Caco-2 (cell line): ENCODE measurements around the gene SNX32. TPM values are rescaled to one million over a fixed set of nuclear protein-coding genes. Genes with fewer than 3 reads are reported as not detected.

Experiments
- BruUV-seq: library from RNA; stranded (reverse); fragments of 400-500 nt; replicated peaks from 2 replicates; lab custom pipeline; 2021; lab: Mats Ljungman, UMichigan
- CTCF ChIA-PET: fragments of 300-600 bp; sonication (Branson Sonifier 250); formaldehyde crosslinking; loops from one replicate; lab custom pipeline; 2022; ENCODE audit warnings: antibody characterized with exemption; lab: Charles Lee
- POLR2A ChIA-PET: fragments of 300-600 bp; sonication (Branson Sonifier 250); formaldehyde crosslinking; loops from one replicate; lab custom pipeline; 2022; ENCODE audit warnings: antibody characterized with exemption; lab: Charles Lee
- DNase-seq, 2 experiments: peaks; one replicate each; pipeline versions ENCODE4 v3.0.0 to v3.0.0-alpha.2; 2020 to 2022
- H3K27me3 ChIP-seq: replicated peaks from 2 replicates; pipeline ENCODE4 v1.6.0; 2011; ENCODE audit warnings: low read length; ENCODE audit not compliant: control insufficient read depth, insufficient read depth
- H3K36me3 ChIP-seq: 2 replicates; pipeline ENCODE4 v1.5.1; 2011; ENCODE audit warnings: low read length; ENCODE audit not compliant: control insufficient read depth, insufficient read depth
- H3K4me1 ChIP-seq: fragments of 250-450 bp; sonication (Bioruptor Pico); 2 replicates; pipeline ENCODE4 v1.5.1; 2020; ENCODE audit warnings: mild to moderate bottlenecking
- H3K4me3 ChIP-seq: 2 replicates; pipeline ENCODE4 v1.5.1; 2011; ENCODE audit warnings: low read depth, mild to moderate bottlenecking, control low read depth, low read length
- H3K9me3 ChIP-seq: fragments of 250-450 bp; sonication (Bioruptor Pico); 2 replicates; pipeline ENCODE4 v1.5.1; 2020; ENCODE audit warnings: mild to moderate bottlenecking, moderate library complexity
- H3K27ac Mint-ChIP-seq: one replicate; pipeline ENCODE4 v1.8.0; 2022; ENCODE audit warnings: mixed read lengths; ENCODE audit not compliant: unreplicated experiment
- H3K27me3 Mint-ChIP-seq: one replicate; pipeline ENCODE4 v1.8.0; 2022; ENCODE audit warnings: mixed read lengths; ENCODE audit not compliant: insufficient read depth, unreplicated experiment
- H3K36me3 Mint-ChIP-seq: one replicate; pipeline ENCODE4 v1.8.0; 2022; ENCODE audit warnings: mild to moderate bottlenecking, mixed read lengths; ENCODE audit not compliant: insufficient read depth, unreplicated experiment
- H3K4me1 Mint-ChIP-seq: one replicate; pipeline ENCODE4 v1.8.0; 2022; ENCODE audit warnings: low read depth, mixed read lengths; ENCODE audit not compliant: unreplicated experiment
- H3K4me3 Mint-ChIP-seq: one replicate; pipeline ENCODE4 v1.8.0; 2022; ENCODE audit warnings: mild to moderate bottlenecking, moderate library complexity, mixed read lengths; ENCODE audit not compliant: unreplicated experiment
- H3K9me3 Mint-ChIP-seq: one replicate; pipeline ENCODE4 v1.8.0; 2022; ENCODE audit warnings: mixed read lengths; ENCODE audit not compliant: unreplicated experiment
- intact Hi-C: fragments of 100-400 bp; cut with micrococcal nuclease; formaldehyde crosslinking; loops from one replicate; pipeline ENCODE4 v1.10.0; 2022; ENCODE audit not compliant: unreplicated experiment
- total RNA-seq: library from RNA; stranded (reverse); gene quantifications from 2 replicates; pipeline ENCODE4 v1.2.3, GENCODE V29; 2022
- TF ChIP-seq, protein P1 (sequence below), 2 experiments: fragments of 200-600 bp in 1 of 2; IDR thresholded peaks; 1 replicate in 1 of 2; 2 replicates in 1 of 2; pipeline versions ENCODE4 v1.5.1 to v1.8.0; 2011 to 2022; ENCODE audit warnings: antibody characterized with exemption in 1 of 2, control low read depth in 1 of 2, inconsistent platforms in 1 of 2, low read depth in 1 of 2, low read length in 1 of 2, mild to moderate bottlenecking in 1 of 2, moderate library complexity in 1 of 2; ENCODE audit not compliant: insufficient read depth in 1 of 2, severe bottlenecking in 1 of 2, unreplicated experiment in 1 of 2

SNX32 gene
- total RNA-seq, 1 experiment from 2014 or later: not detected

DNA sequence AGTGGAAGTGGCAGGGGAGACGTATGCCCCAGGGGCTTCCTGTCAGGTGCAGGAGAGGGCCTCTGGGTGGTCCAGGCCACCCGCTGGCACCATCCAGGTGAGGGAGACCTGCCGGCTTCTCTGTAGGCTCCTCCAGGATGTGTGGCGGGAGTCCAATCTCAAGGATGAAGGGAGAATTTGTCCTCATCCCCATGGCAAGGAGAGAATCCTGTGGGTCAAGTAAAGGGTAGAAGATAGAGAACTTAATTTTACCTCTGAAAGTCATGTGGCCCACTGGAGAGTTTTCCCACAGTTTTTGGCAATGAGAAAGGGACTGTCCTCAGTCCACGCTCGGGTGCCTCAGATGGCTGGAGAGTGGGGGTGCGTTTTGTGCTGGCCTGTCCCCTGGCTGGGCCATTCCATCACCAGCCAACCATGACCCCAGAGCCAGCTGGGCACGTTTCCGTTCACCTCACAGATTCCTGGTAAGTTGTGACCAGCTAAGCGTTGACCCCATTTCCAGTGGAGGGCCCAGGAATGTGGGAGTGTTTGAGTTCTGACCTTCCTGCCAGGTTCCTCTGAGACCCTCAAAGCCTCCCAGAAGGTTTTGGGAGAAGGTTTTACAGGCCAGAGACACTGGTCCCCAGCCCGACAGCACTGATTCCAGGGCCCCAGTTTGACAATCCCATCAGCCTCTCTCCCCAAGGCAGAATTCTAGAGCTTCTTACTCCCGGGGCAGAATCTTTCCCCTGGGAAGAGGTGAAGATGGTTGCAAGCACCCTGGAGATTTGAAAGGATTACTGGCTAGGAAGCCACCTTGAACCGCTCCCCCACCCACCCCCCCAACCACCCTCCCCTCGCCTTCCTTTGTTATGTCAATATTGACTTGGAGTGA, 44.3 kb upstream of the SNX32 start:
- Mint-ChIP-seq H3K27ac (no peak overlapping the region), H3K27me3 (no peaks in the 10 kb centered on the region), H3K9me3 (no peaks in the 10 kb centered on the region), H3K4me3 (peak overlapping the region; percentile 76), H3K36me3 (peaks cover 37% of the 10 kb centered on the region), H3K4me1 (peaks cover 14% of the 10 kb centered on the region)
- DNase-seq: no peak
- CTCF ChIA-PET: interaction anchor here (0.6 to 2.4 kb wide), 5 partner anchors 28 to 78 kb away, joined by 3 to 11 read pairs (median 6); partner anchors contain the start of genes KAT5 and MUS81
- H3K4me3 ChIP-seq: no peak overlapping the region; the same call in 1 of the 2 replicates
- POLR2A ChIA-PET: interaction anchor here (0.7 to 1.0 kb wide), 3 partner anchors 22 to 28 kb away, joined by 3 to 5 read pairs (median 5); no protein-coding TSS in a partner anchor
- intact Hi-C loops: no loop called here
- H3K36me3 ChIP-seq: peaks cover 3% of the 10 kb centered on the region
- no peaks in the 10 kb centered on the region for H3K27me3 ChIP-seq
- TF ChIP-seq, protein P1, sequence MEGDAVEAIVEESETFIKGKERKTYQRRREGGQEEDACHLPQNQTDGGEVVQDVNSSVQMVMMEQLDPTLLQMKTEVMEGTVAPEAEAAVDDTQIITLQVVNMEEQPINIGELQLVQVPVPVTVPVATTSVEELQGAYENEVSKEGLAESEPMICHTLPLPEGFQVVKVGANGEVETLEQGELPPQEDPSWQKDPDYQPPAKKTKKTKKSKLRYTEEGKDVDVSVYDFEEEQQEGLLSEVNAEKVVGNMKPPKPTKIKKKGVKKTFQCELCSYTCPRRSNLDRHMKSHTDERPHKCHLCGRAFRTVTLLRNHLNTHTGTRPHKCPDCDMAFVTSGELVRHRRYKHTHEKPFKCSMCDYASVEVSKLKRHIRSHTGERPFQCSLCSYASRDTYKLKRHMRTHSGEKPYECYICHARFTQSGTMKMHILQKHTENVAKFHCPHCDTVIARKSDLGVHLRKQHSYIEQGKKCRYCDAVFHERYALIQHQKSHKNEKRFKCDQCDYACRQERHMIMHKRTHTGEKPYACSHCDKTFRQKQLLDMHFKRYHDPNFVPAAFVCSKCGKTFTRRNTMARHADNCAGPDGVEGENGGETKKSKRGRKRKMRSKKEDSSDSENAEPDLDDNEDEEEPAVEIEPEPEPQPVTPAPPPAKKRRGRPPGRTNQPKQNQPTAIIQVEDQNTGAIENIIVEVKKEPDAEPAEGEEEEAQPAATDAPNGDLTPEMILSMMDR (IDR thresholded peaks at IDR 0.05; ENCODE audit: insufficient read depth in 1 of 2, low read depth in 1 of 2, low read length in 1 of 2, severe bottlenecking in 1 of 2, unreplicated experiment in 1 of 2): no peak
- BruUV-seq: TSS peak; percentile 34
- peaks cover 36% of the 10 kb centered on the region for H3K4me1 ChIP-seq
- H3K9me3 ChIP-seq: no peaks in the 10 kb centered on the region

DNA sequence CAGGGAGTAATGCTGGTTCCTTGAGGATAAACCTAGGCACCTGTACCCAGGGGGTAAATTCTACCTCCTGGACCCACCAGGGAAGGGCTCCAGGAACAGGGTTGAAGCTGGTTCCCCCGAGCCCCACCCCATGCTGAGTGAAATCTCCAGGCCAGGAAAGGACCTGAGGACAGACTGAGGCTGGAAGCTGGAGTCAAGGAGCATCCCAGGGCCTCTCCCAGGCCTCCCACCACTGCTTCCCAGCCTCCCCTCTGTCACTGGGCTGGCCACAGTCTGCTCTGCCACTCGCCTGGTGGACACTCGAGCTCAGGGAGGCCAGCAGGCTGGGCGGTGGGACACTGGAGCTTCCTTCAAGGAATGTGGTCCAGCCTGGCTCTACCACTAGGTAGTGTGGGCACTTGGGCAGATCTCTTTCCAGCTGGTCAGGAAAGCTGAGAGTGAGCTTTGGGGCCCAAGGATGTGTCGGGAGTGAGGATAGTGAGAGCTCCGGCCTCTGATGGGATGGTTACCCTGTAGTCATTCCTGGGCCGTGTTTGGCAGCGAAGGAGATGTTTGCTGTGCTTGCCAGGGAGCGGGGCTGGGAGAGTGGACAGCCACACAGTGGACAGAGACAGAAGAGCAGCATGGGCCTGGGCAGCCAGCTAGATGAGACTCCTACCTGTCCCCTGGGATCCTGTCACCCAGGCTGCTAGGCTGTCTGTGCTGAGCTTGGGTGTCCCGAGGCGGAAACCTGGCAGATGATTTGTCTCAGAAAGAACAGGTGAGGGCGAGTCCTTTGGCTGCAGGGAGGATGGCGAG, 43.5 kb upstream of the SNX32 start:
- BruUV-seq: no TSS peak
- H3K27me3 ChIP-seq: no peaks in the 10 kb centered on the region

More for the DNA sequence above, 43.5 kb upstream of the SNX32 start:
- DNase-seq: no peak
- Mint-ChIP-seq H3K4me3 (no peak overlapping the region), H3K27ac (no peak overlapping the region), H3K36me3 (peaks cover 46% of the 10 kb centered on the region), H3K27me3 (no peaks in the 10 kb centered on the region), H3K9me3 (no peaks in the 10 kb centered on the region), H3K4me1 (peaks cover 14% of the 10 kb centered on the region)
- TF ChIP-seq, protein P1 (IDR thresholded peaks at IDR 0.05; ENCODE audit: insufficient read depth in 1 of 2, low read depth in 1 of 2, low read length in 1 of 2, severe bottlenecking in 1 of 2, unreplicated experiment in 1 of 2): no peak
- ChIA-PET POLR2A (interaction anchor here (0.9 kb wide), 1 partner anchor 27 kb away, joined by 5 read pairs; no protein-coding TSS in a partner anchor), CTCF (interaction anchor here (0.7 to 2.4 kb wide), 3 partner anchors 27 to 79 kb away, joined by 3 to 9 read pairs (median 5); partner anchors contain the start of genes KAT5 and MUS81)
- intact Hi-C loops: no loop called here
- peaks cover 36% of the 10 kb centered on the region for H3K4me1 ChIP-seq
- H3K36me3 ChIP-seq: peaks cover 5% of the 10 kb centered on the region
- H3K9me3 ChIP-seq: no peaks in the 10 kb centered on the region
- H3K4me3 ChIP-seq: no peak overlapping the region
